ENCODE data around the gene SMAGP.
"Not testable (repeated sequence)": the region's sequence is repeated elsewhere in the genome, so short reads cannot be mapped to it uniquely, and the experiment has no call there.

The SMAGP gene

GRCh38 chr12:51264297-51264696 lies 5.9 kb downstream of the SMAGP start:
- DNase-seq (ENCODE audit: low spot score) = no peak

GRCh38 chr12:51263341-51263740 lies 6.9 kb downstream of the SMAGP start:
- no peak for DNase-seq (ENCODE audit: low spot score)

- no peak for DNase-seq (ENCODE audit: low spot score)
Measured at GRCh38 chr12:51262758-51263177, 7.4 kb downstream of the SMAGP start.

- not testable (repeated sequence) for DNase-seq (ENCODE audit: low spot score)
Measured at GRCh38 chr12:51259600-51259999, 10.6 kb downstream of the SMAGP start.

- DNase-seq (ENCODE audit: low spot score) = no peak
Measured at GRCh38 chr12:51254536-51254935, 15.7 kb downstream of the SMAGP start.

GRCh38 chr12:51253276-51253675 lies 16.9 kb downstream of the SMAGP start:
- DNase-seq (ENCODE audit: low spot score) = no peak

GRCh38 chr12:51247523-51248206 lies 22.6 kb downstream of the SMAGP start:
- DNase-seq (ENCODE audit: low spot score) = no peak

GRCh38 chr12:51246254-51246853 lies 23.9 kb downstream of the SMAGP start:
- peak; percentile 46 for DNase-seq (ENCODE audit: low spot score)

GRCh38 chr12:51245476-51246253 lies 24.6 kb downstream of the SMAGP start:
- no peak for DNase-seq (ENCODE audit: low spot score)

- no peak for DNase-seq (ENCODE audit: low spot score)
Measured at GRCh38 chr12:51244269-51244668, 25.9 kb downstream of the SMAGP start.

GRCh38 chr12:51242876-51243275 lies 27.3 kb downstream of the SMAGP start:
- no peak for DNase-seq (ENCODE audit: low spot score)

GRCh38 chr12:51242120-51242519 lies 28.1 kb downstream of the SMAGP start:
- no peak for DNase-seq (ENCODE audit: low spot score)

- DNase-seq (ENCODE audit: low spot score) = no peak
Measured at GRCh38 chr12:51240971-51241370, 29.2 kb downstream of the SMAGP start.

- DNase-seq (ENCODE audit: low spot score) = peak; percentile 96
Measured at GRCh38 chr12:51238510-51239334, 31.5 kb downstream of the SMAGP start, which contains the start of gene DAZAP2. TSS of gene DAZAP2 (plus strand) at chr12:51238826. CDS start at chr12:51238908, 82 bp downstream.

GRCh38 chr12:51238037-51238509 lies 32.1 kb downstream of the SMAGP start:
- DNase-seq (ENCODE audit: low spot score) = peak; percentile 21

- no peak for DNase-seq (ENCODE audit: low spot score)
Measured at GRCh38 chr12:51234530-51234929, 35.7 kb downstream of the SMAGP start.

- no peak for DNase-seq (ENCODE audit: low spot score)
Measured at GRCh38 chr12:51232642-51233041, 37.6 kb downstream of the SMAGP start.

GRCh38 chr12:51229116-51229809 lies 41.0 kb downstream of the SMAGP start:
- DNase-seq (ENCODE audit: low spot score) = no peak

- no peak for DNase-seq (ENCODE audit: low spot score)
Measured at GRCh38 chr12:51227962-51228361, 42.3 kb downstream of the SMAGP start.

- DNase-seq (ENCODE audit: low spot score) = not testable (repeated sequence)
Measured at GRCh38 chr12:51227112-51227511, 43.1 kb downstream of the SMAGP start.

- no peak for DNase-seq (ENCODE audit: low spot score)
Measured at GRCh38 chr12:51225771-51226170, 44.4 kb downstream of the SMAGP start.
